ENCODE results near the gene MYEOV. TPM values are rescaled to one million over a fixed set of nuclear protein-coding genes. Genes with fewer than 3 reads are reported as not detected.
A peak's percentile ranks its signal among the peaks of the same experiment; 100 is the strongest.

The MYEOV gene
- total and polyA plus RNA-seq, 10 of the 15 experiments (the other 5 are each of a cell fraction or from before 2014, with no cell fraction given) = 0.05 to 0.40 (median 0.26) TPM; not detected in 3

GRCh38 chr11:69337211-69337721, 43.3 kb downstream of the MYEOV start (continued):
- no peak for TF ChIP-seq REST (IDR thresholded peaks at IDR 0.05; ENCODE audit: low read depth, low read length)
- no peak for TF ChIP-seq KDM1A (IDR thresholded peaks at IDR 0.05; ENCODE audit: borderline replicate concordance)
- no peak for TF ChIP-seq USF1 (IDR thresholded peaks at IDR 0.05; ENCODE audit: borderline replicate concordance, extremely low read length, insufficient read depth, low read depth, low read length)
- peak; percentile 45 to 57; a peak in 2 of 4 replicates for TF ChIP-seq IKZF2 (IDR thresholded peaks at IDR 0.05)
- no peak for TF ChIP-seq CEBPZ (IDR thresholded peaks at IDR 0.05; ENCODE audit: low read depth, low read length)
- TF ChIP-seq IRF4 (IDR thresholded peaks at IDR 0.05; ENCODE audit: low read depth, low read length) = peak; percentile 8; the same call in 1 of the 2 replicates
- no peak for TF ChIP-seq ZNF622 (IDR thresholded peaks at IDR 0.05)
- TF ChIP-seq SREBF2 (IDR thresholded peaks at IDR 0.05; ENCODE audit: low read length) = no peak
- TF ChIP-seq ATF3 (IDR thresholded peaks at IDR 0.05; ENCODE audit: borderline replicate concordance, extremely low read depth, low read depth, low read length) = no peak
- TF ChIP-seq ATF7 (IDR thresholded peaks at IDR 0.05; ENCODE audit: low read depth) = peak; percentile 67
- TF ChIP-seq SMAD1 (IDR thresholded peaks at IDR 0.05; ENCODE audit: low read depth, partially characterized antibody) = no peak
- TF ChIP-seq SMAD5 (IDR thresholded peaks at IDR 0.05; ENCODE audit: low read depth) = no peak
- no peak for TF ChIP-seq ASH2L (IDR thresholded peaks at IDR 0.05; ENCODE audit: borderline replicate concordance, low read depth)
- no peak for TF ChIP-seq PAX8 (IDR thresholded peaks at IDR 0.05)
- TF ChIP-seq EZH2 (IDR thresholded peaks at IDR 0.05; ENCODE audit: borderline replicate concordance, control insufficient read depth, low read depth, low read length) = no peak
- TF ChIP-seq MEF2B (IDR thresholded peaks at IDR 0.05; ENCODE audit: partially characterized antibody, poor library complexity, severe bottlenecking) = peak; percentile 91
- no peak for TF ChIP-seq FOS (IDR thresholded peaks at IDR 0.05; ENCODE audit: borderline replicate concordance, extremely low read depth, insufficient read length)
- no peak for TF ChIP-seq JUNB (IDR thresholded peaks at IDR 0.05)
- no peak for TF ChIP-seq NFYA (IDR thresholded peaks at IDR 0.05; ENCODE audit: borderline replicate concordance, low read depth, low read length)
- no peak for TF ChIP-seq BRCA1 (IDR thresholded peaks at IDR 0.05; ENCODE audit: low read depth, low read length)
- peak; percentile 70 for TF ChIP-seq CREM (IDR thresholded peaks at IDR 0.05; ENCODE audit: low read depth)
- no peak for TF ChIP-seq NR2C2 (IDR thresholded peaks at IDR 0.05; ENCODE audit: borderline replicate concordance, control insufficient read depth, insufficient read length, low read depth)
- no peak for TF ChIP-seq RFX5 (IDR thresholded peaks at IDR 0.05; ENCODE audit: low read depth, low read length)
- TF ChIP-seq TBL1XR1 (IDR thresholded peaks at IDR 0.05; ENCODE audit: low read depth, low read length) = no peak
- TF ChIP-seq NFXL1 (IDR thresholded peaks at IDR 0.05; ENCODE audit: borderline replicate concordance) = no peak
